HL-60/S4 (cell line): ENCODE measurements around the gene HOXC9.

Source experiments
- in situ Hi-C: fragments of 300-500 bp; cut with MboI; formaldehyde crosslinking; loops from 2 replicates; pipeline ENCODE4 v1.14.3; 2022; ENCODE audit warnings: low sequenced_read_pairs

Gene HOXC9

DNA sequence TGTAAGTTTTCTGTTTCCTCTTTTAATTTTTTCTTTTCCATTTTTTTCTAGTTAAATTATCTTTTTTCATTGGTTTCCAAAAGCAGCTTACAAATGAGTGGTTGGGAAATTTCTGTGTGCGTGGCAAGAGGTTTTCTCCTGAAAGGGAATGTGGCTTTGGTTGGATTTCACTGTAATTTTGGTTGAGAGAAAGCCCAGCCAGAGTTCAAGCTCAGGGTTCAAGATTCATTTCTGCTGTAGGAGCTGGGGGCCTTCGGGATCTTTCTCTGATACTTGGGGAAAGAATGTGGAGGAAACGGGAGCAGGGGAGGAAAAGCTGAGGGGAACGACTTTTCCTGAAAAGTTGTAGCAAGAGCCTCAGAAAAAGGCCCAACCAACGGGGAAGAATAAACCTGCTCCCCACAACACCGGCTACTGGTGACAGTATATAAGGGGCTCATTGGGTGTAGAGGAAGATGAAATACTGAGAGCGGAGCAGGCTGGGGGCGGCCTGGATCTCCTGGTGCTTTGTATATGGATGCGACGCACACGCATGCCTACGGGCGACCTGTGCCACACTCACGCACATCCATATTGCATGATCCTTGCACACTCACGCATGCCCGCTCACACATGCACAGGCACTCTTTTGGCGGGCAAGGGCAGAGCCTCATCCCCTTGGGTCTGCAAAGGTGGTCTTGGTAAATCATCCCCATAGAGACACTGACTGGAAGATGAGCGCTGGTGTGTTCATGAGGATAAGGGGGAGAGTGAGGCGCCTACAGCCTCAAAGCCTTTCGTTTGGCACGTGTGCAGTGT, 13.1 kb upstream of the HOXC9 start:
- in situ Hi-C loops = no loop called here

DNA sequence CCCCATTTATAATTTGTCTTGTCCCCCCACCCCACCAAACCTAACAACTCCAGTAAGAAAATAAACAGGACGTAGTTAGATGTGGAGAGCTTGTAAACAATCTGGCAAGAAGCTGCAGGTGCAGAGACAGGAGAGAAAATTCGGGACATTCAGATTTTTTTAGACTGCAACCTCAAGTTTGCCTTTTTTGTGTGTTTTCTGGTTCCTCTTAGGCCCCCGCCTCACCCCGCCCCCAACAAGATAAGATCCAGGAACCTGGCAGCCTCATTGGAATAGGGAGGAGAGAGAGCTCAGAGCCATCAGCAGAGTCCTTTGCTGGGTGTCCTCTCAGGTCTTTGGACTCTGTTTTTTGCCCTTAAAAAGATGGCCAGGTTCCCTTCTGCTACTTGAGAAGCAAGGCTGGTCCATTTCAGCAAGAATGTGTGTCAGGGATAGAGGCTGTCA, 12.2 kb upstream of the HOXC9 start:
- in situ Hi-C loops = no loop called here

DNA sequence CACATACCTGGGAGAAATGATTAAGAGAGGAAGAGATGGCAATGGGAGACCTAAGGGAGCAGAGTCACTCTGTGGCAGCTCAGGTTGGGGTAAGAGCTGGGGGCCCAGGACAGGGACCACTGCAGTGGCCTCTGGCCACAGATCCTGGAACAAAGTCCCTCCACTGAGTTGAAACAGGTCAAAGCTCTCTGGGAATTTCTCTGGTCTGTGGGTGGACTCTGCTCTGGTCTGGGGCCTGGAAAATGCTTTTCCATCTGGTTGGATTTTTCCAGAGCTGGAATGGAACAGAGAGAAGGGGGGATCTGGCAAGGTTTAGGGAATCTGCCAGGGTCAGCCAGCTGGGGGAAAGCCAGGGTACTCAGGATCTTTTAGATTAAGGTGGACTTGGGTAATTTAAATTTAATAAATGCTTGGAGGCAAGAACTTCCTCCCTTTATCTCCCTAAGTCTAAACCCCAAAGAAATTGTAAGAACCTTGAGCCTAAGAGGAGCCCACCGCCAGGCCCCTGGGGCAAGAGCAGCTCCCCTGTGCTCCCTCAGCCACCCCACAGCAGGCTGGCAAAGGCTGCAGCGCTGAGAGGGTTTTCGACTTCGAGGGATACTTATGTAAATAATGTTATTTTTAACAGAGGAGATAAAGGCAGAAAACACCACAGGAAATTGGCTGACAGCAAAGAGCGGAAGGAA, 11.3 kb upstream of the HOXC9 start:
- in situ Hi-C loops = no loop called here

DNA sequence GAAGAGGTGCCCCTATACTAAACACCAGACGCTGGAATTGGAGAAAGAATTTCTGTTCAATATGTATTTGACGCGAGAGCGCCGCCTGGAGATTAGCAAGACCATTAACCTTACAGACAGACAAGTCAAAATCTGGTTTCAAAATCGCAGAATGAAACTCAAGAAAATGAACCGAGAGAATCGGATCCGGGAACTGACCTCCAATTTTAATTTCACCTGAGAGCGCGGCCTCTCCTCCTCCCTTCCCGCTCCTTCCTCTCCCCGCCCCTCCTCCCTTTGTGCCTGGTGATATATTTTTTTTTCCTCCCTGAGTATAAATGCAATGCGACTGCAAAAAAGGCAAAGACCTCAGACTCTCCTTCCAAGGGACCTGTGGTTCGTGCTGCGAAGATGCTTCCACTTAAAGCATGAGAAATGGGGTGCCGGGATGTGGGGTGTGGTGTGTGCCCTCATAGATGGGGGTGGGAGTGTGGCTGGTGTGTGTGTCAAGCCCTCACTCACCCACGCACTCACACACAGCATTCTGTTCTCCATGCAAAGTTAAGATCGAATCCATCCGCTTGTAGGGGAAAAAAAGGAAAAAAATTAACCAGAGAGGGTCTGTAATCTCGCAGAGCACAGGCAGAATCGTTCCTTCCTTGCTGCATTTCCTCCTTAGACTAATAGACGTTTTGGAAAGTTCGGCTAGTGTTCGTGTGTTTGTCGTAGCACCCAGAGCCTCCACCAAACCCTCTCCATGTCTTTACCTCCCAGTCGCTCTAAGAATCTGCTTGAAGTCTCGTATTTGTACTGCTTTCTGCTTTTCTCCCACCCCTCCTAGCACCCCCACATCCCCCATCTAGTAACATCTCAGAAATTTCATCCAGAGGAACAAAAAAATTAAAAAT, 10.5 kb upstream of the HOXC9 start:
- in situ Hi-C loops = loop anchor here (10.0 kb wide), 2 partner anchors 215 to 385 kb away; no protein-coding TSS in a partner anchor

DNA sequence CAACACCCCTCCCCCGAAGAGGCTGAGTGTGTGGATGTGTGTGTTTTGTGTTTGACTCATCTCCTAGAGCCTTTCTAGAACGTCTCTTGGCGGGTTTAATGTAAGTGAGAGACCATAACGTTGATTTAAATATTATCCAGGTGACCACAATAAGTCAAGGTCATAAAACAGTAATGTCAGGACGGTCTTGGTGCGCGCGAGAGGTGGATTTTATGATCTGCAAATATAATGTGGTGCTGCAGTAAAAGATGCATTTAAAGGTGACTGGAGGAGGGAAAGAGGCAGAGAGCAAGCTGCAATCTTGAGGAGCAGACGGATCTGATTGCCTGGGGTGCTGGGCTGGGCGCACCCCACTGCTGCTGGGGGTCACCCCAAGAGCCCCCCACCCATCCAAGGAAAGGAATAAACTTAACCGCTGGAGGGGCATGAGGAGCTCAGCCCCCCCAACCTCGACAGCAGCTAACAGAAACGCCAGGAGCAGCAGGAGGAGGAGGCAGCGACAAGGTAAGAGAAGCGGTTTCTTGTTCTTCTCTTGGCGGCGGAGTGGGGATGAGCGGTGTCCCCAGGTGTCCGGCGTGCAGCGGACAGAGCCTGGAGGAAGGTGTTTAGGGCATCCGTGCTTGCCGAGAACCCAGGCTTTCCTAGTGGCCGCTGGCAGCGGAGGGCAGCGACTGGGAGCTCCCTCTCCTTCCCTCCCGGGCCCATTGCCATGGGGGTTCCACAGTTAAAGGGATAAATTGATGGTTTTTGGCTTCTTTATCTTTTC, 9.5 kb upstream of the HOXC9 start:
- in situ Hi-C loops = loop anchor here (10.0 kb wide), 2 partner anchors 214 to 384 kb away; no protein-coding TSS in a partner anchor

DNA sequence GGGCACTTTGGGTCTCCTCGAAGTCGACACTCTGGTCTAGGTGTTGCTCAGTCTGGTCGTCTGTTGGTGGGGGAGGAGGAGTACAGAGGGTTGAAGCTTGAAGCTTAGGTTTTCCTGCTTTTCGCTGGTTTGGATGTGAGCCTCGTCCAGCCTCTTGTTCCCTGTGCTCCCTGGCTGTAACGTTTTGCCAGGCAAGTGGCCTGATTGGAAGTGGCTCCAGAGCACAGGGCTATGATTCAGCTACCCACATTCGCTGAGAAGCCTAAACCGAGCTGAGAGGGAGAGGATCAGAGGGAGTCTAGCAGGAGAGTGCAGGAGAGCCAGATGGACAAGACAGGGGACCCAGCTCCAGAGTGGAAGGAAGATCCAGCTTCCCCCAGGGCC, 8.9 kb upstream of the HOXC9 start:
- in situ Hi-C loops = loop anchor here (10.0 kb wide), 2 partner anchors 214 to 384 kb away; no protein-coding TSS in a partner anchor

DNA sequence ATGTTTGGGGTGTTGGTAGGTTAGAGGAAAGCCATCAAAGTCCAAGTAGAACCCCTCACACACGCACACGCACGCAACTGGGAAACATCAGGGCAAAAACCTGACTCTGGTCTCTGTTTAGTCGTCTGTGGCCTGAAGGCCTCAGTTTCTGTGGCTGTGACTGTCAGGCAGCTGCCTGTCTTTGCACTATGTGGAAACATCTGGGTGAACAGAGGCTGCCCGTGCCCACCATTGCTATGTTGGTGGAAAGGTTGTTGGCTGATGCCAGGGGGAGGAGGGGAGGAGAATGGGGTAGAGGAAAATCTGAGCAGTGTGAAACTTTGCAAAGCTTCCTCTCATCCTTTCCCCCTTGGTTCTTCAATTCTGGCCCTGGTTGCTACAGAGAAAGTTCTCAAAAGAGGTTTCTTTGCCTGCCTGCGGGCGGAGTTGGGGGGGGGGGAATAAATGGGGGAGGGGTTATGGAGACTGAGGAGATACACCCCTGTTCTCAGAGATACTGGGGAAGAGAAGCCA, 7.5 kb upstream of the HOXC9 start:
- in situ Hi-C loops = loop anchor here (10.0 kb wide), 2 partner anchors 212 to 382 kb away; no protein-coding TSS in a partner anchor

DNA sequence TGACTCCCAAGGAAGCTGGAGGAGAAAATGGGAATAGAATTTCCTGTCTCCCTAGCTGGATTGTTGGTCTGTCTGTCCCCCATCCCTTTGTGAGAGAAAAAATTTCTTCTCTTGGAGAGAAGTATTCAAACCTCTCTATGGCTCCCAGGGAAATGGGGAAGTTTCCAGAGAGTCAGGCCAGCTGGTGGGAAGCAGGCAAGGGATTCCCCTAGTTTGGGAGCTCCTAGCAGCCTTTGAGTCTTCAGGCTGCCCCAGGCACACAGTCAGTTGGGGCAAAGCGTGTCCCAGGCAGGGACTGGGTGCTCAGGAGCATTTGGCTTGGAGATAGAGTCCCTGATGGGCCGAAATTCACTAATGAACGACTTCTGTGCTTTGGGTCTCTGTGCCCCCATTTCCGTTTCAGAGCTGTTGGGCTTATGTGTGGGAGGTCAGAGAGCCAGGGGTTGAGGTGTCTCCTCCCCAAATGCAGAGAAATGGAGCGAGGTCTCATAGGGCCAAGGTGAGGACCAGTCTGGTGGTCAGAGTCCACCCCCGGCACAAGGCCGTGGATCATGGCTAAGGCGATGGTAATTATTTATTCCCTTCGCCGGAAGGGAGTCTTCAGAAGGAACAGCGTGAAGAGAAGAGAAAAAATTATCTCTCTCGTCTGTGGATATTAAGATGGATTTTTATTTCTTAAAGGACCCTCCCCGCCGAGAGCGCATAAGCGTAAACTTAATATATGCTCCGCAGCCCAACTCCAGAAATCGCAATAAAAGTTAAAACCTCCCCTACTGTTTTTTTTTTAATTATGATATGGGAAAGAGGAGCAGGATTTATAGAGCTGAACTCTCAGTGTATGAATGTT, 6.6 kb upstream of the HOXC9 start:
- in situ Hi-C loops = loop anchor here (10.0 kb wide), 2 partner anchors 211 to 381 kb away; no protein-coding TSS in a partner anchor

DNA sequence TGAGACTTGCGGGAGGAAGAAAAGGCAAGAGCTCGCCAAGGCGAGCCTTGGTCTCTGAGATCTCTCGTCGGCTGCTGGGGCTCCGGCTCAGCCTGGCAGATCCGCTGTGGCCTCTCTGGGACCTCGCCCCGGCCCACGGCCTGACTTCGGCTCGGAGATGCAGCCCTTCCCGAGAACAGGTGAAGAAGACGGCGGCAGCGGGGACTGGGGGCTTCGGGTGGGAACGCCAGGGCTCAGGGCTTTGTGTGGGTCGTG, 6.0 kb upstream of the HOXC9 start:
- in situ Hi-C loops = loop anchor here (10.0 kb wide), 2 partner anchors 211 to 381 kb away; no protein-coding TSS in a partner anchor

DNA sequence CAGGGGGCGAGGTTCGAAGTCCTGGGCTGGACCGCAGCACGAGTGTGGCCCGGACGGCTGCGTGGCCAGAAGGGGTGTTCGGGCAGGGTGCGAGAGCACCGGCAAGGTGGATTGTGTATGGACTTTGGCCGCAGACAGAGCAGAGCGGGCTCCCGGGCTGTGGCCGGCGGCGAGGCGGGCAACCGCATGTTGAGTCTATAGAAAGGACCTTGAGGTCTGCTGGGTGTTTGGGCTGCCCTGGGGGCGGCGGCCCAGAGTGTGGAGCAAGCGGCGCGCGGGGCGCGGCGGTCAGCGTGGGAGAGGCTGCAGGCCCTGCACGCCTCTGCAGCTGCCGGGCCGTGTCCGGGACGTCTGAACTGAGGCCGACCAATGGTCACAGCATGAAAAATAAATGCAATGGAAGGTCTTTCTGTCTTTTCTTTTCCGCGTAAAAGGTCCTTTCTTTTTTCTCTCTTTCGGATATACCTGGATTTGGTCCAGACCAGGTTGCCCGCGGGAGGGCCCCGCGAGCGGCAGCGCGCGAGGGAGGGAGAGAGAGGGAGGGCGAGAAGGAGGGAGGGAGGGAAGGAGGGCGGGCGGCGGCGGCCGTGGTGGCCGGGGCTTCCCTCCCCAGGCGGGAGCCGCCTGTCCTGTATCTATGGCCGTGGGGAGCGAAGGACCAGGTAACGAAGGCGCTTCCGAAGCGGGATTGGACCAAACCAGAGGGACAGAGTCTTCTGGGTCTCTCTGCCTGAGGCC, 5.5 kb upstream of the HOXC9 start:
- in situ Hi-C loops = loop anchor here (10.0 kb wide), 2 partner anchors 210 to 380 kb away; no protein-coding TSS in a partner anchor

DNA sequence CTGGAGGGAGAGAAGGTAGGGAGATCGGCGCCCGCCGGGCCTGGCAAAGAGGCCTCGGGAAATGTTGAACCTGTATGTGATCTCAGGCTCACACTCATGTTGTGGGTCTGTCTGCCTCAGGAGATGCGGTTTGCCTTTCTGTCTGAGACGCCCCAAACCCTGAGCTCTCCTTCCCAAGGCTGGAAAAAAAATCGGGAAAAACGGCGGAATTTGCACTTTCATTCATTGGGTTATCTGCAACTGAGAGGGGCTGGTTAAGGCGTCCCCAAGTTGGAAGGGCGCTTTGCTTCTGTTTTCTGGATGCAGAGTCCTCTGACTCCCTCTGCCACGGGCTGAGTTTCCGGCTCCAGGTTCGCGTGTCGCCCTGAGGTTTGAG, 5.0 kb upstream of the HOXC9 start:
- in situ Hi-C loops = loop anchor here (10.0 kb wide), 2 partner anchors 210 to 380 kb away; no protein-coding TSS in a partner anchor

DNA sequence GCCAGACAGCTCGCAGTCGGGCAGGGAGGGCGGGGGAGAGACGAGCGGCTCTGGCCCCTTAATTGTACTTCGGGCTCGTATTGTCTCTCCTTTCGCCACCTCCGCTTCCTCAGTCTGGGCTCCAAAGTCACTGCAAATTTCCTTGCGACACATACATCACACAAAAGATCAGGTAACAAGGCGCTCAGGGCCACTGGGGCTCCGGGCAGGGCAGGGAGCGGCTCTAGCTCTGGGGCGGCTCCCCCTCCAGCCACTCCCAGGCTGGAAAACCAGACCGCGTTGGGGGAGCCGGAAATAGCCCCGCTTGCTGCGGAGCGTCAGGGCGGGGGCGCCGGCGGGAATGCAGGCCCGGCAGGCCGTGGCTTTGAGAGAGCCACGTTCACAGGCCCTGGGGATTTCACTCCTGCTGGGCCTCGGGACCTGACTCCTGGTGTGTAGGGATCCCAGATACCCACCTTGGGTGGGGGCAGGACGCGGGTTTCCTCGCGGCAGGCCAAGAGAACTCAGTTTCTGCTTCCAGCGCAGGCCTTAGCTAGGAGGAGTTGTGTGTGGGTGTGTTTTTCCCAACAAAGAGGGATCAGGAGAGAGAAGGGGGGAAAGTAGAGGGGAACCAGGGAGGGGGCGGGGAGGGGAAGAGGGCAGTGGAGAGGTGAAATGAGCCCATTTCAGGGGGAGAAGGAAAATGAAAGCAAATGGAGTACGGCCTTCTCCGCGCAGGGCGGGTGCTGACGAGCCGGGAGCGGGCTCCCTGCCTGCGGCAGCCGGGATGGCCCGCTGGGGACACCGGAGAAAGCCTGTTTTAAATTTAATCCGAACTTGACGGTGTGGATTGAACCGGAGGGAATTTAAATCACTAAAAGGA, 4.4 kb upstream of the HOXC9 start:
- in situ Hi-C loops = loop anchor here (10.0 kb wide), 2 partner anchors 209 to 379 kb away; no protein-coding TSS in a partner anchor

DNA sequence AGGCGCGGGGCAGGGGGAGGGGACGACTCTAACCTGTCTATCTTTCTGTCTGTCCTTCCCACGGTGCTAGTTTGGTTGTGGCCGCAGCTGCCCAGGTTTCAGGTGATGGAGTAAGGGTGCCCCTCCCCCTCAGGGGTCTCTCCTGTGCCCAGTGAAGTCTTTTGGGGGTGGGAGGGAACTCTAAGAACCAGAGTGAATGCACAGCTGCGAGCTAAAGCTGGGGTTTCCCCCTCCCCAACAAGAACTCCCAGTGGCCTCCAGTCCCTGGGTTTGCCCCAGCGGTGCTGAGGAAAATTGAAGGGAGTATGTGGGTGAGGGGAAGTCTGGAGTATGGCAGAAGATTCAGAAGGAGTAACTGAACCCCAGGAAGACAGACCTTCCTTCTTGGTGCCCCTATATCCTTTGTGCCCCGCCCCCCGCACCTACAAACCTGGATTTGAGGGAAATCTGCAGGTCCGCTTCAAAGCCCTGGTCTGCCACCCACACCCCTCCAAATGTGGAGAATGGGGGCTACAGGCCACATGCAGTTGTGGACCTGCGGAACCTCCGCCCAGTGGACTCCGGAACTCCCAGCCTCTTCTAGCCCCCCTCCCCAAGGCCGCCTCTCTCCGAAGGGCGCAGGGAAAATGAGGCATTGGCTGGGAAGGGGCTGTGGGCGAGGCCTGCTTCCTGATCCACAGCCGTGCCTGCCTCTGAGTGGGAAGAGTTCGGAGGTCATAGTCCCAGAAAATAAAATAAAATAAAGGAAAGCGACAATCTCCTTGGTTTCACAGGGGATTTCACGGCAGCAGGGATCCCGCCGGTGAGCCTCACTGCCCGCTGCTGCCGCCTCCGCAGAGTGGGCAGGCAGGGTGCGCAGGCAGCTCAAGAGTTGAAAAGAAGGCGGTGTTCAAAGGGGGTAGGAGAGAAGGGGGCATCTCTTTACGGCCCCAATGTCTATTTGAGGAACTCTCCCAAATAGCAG, 3.4 kb upstream of the HOXC9 start:
- in situ Hi-C loops = loop anchor here (10.0 kb wide), 2 partner anchors 208 to 378 kb away; no protein-coding TSS in a partner anchor

DNA sequence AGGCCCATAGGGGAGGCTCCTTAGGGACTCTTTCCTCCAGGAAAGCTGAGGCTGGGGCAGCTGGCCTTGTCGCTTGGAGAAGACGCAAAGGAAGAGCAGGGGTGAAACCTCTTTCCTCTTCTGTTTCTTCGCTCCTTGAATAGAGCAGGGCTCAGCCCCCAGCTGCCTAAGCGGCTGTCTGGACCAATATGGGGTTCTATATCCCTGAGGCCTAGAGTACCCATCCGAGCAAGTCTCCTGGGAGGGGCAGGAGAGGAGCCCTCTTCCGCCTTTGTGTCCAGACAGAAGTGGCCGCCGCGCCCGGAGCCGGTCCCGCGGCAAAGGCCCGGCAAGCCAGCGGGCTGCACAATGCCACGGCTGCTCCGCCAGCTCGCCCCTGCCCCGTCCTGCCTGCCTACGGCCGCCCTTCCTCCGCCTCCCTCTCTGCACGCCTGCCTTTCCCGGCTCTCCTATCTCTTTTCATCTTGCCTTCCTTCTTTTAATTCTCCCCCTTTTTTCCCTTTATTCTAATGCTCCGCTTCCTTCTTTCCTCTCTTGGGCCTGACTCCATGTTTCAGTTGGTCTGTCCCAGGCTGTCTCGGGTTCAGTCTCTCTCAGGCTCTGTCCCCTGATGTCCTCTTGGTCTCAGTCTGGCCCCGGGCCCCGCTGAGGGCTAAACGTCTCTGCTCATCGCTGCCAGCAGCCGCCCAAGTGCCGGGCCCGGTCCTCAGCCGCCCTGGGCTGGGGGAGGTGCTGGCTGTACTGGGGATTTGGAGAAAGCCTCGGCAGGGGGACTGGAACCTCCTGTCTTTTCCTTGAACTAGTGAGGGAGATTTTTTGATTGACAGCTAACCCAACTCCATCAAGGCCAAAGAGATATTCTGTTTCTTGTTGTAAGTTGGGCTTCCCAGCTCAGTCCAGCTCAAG, 2.5 kb upstream of the HOXC9 start:
- in situ Hi-C loops = loop anchor here (10.0 kb wide), 2 partner anchors 207 to 377 kb away; no protein-coding TSS in a partner anchor
